GM12878 (cell line): Measurements from ENCODE around the gene SNX8. TPM values are rescaled to one million over a fixed set of nuclear protein-coding genes. Genes with fewer than 3 reads are reported as not detected.

Experiments used
- ATAC-seq: fragments of 200-7000 bp; cut with Tn5 transposase; 3 replicates; pipeline ENCODE4 v1.9.1; 2020; ENCODE audit warnings: mild to moderate bottlenecking, moderate library complexity
- BruUV-seq: library from RNA; stranded (reverse); fragments of 400-500 nt; replicated peaks from 2 replicates; lab custom pipeline; 2021; lab: Mats Ljungman, UMichigan
- CTCF ChIA-PET: fragments of 300-600 bp; sonication (Branson Sonifier 250); formaldehyde crosslinking; extraction: SDS; loops from one replicate; lab custom pipeline; 2021; ENCODE audit warnings: inconsistent platforms; lab: Yijun Ruan, JAX
- POLR2A ChIA-PET: fragments of 350-600 bp; formaldehyde crosslinking; extraction: SDS; loops from one replicate; lab custom pipeline; 2021; ENCODE audit warnings: inconsistent platforms; lab: Charles Lee
- RAD21 ChIA-PET: fragments of 300-600 bp; sonication (Branson Sonifier 250); formaldehyde crosslinking; loops from one replicate; lab custom pipeline; 2023; ENCODE audit warnings: antibody characterized with exemption; ENCODE audit not compliant: unreplicated experiment; lab: Charles Lee
- SMC1A ChIA-PET: fragments of 300-600 bp; sonication (Branson Sonifier 250); formaldehyde crosslinking; loops from one replicate; lab custom pipeline; 2023; ENCODE audit not compliant: unreplicated experiment, uncharacterized antibody; lab: Charles Lee
- DNase-seq: peaks from one replicate; pipeline ENCODE4 v3.0.0-alpha.2; 2011; ENCODE audit warnings: low read depth, low spot score
- FAIRE-seq: peaks from 3 replicates; lab custom pipeline; 2011; peaks lifted over from hg19 to GRCh38; lab: Jason Lieb, UNC
- H2AFZ ChIP-seq: 2 replicates; pipeline ENCODE4 v1.6.0; 2011; ENCODE audit warnings: low read depth, low read length, control low read depth; ENCODE audit not compliant: control insufficient read depth
- H3K27ac ChIP-seq: 2 replicates; pipeline ENCODE4 v1.5.1; 2011; ENCODE audit warnings: control low read depth; ENCODE audit not compliant: control insufficient read depth, insufficient read depth
- H3K27me3 ChIP-seq, 2 experiments: replicated peaks in 1 of 2; 2 replicates each; pipeline versions ENCODE4 v1.6.0 to v1.6.1; 2011; ENCODE audit warnings: low read length in 1 of 2; ENCODE audit not compliant: control insufficient read depth in 2 of 2, insufficient read depth in 2 of 2
- H3K36me3 ChIP-seq, 2 experiments: 2 replicates each; pipeline ENCODE4 v1.5.1; 2011; ENCODE audit warnings: low read length in 1 of 2; ENCODE audit not compliant: control insufficient read depth in 2 of 2, insufficient read depth in 2 of 2
- H3K4me1 ChIP-seq: 2 replicates; pipeline ENCODE4 v1.6.1; 2011; ENCODE audit warnings: mild to moderate bottlenecking, low read length, moderate library complexity, mixed read lengths; ENCODE audit not compliant: control insufficient read depth, insufficient read depth
- H3K4me2 ChIP-seq: 2 replicates; pipeline ENCODE4 v1.6.0; 2011; ENCODE audit warnings: control low read depth; ENCODE audit not compliant: control insufficient read depth, insufficient read depth
- H3K4me3 ChIP-seq: fragments of 200-600 bp; sonication (generic); 2 replicates; pipeline ENCODE4 v1.5.1; 2016
- H3K79me2 ChIP-seq: 2 replicates; pipeline ENCODE4 v1.6.0; 2011; ENCODE audit warnings: low read length; ENCODE audit not compliant: control insufficient read depth, insufficient read depth
- H3K9ac ChIP-seq: 2 replicates; pipeline ENCODE4 v1.8.0; 2011; ENCODE audit warnings: low read length, control low read depth, mixed read lengths; ENCODE audit not compliant: control insufficient read depth, insufficient read depth
- H3K9me3 ChIP-seq: replicated peaks from 3 replicates; pipeline ENCODE4 v1.5.1; 2011; ENCODE audit warnings: mild to moderate bottlenecking, low read length; ENCODE audit not compliant: control insufficient read depth, insufficient read depth
- H4K20me1 ChIP-seq: 2 replicates; pipeline ENCODE4 v1.6.0; 2011; ENCODE audit not compliant: control insufficient read depth, insufficient read depth
- ETV6 ChIP-seq, 2 experiments: fragments of 450-650 bp in 1 of 2; IDR thresholded peaks in 1 of 2; conservative IDR thresholded peaks in 1 of 2; 2 replicates each; pipeline ENCODE4 v1.6.1; 2014; ENCODE audit warnings: antibody characterized with exemption in 1 of 2, borderline replicate concordance in 1 of 2, low read depth in 1 of 2, mild to moderate bottlenecking in 1 of 2, moderate library complexity in 1 of 2
- FOXK2 ChIP-seq: fragments of 450-650 bp; IDR thresholded peaks from 2 replicates; pipeline ENCODE4 v1.6.1; 2017; ENCODE audit warnings: mild to moderate bottlenecking, moderate library complexity
- HCFC1 ChIP-seq: fragments of 150-350 bp; IDR thresholded peaks from 2 replicates; pipeline ENCODE4 v1.6.1; 2014; ENCODE audit warnings: low read length
- JUNB ChIP-seq: IDR thresholded peaks from 2 replicates; pipeline ENCODE4 v1.6.1; 2016; ENCODE audit warnings: antibody characterized with exemption, mild to moderate bottlenecking
- MYB ChIP-seq: fragments of 150-350 bp; IDR thresholded peaks from 2 replicates; pipeline ENCODE4 v1.6.1; 2014; ENCODE audit warnings: mild to moderate bottlenecking, low read depth, low read length, borderline replicate concordance
- RB1 ChIP-seq: fragments of 450-650 bp; formaldehyde crosslinking; IDR thresholded peaks from 2 replicates; pipeline ENCODE4 v1.6.1; 2017; ENCODE audit warnings: mild to moderate bottlenecking, borderline replicate concordance
- SIX5 ChIP-seq: IDR thresholded peaks from 2 replicates; pipeline ENCODE4 v1.6.1; 2011; ENCODE audit warnings: mild to moderate bottlenecking, low read depth, low read length, moderate library complexity; ENCODE audit not compliant: severe bottlenecking
- SMAD1 ChIP-seq: fragments of 450-650 bp; IDR thresholded peaks from 2 replicates; pipeline ENCODE4 v1.6.1; 2018; ENCODE audit warnings: mild to moderate bottlenecking, low read depth; ENCODE audit not compliant: partially characterized antibody
- SMC3 ChIP-seq: IDR thresholded peaks from 2 replicates; pipeline ENCODE4 v1.6.1; 2011; ENCODE audit warnings: low read length, improper control_type of control experiment, borderline replicate concordance
- WGBS: methylation state at CpG from one replicate; pipeline ENCODE4 v1.1.6; 2016; ENCODE audit warnings: low lambda C conversion rate; ENCODE audit not compliant: insufficient replicate concordance, insufficient coverage; ENCODE audit errors: missing lambda C conversion rate; 5-methylcytosine and 5-hydroxymethylcytosine counted together
- in situ Hi-C: fragments of 300-500 bp; cut with MboI; formaldehyde crosslinking; loops from 9 replicates; pipeline ENCODE4 v1.14.3; 2018; ENCODE audit warnings: mixed read lengths
- intact Hi-C: fragments of 100-400 bp; cut with micrococcal nuclease; formaldehyde crosslinking; loops from one replicate; pipeline ENCODE4 v1.14.2; 2022; ENCODE audit not compliant: unreplicated experiment
- polyA plus RNA-seq, 11 experiments: library from polyadenylated mRNA; depleted of rRNA in 4 of 11; unstranded in 6 of 11; stranded (reverse) in 5 of 11; fragments of >200 nt; fragmentation: Nextera tagmentation in 4 of 11; fragmentation: Illumina TruSeq in 1 of 11; extraction: Ambion mirVana in 4 of 11; extraction: Trizol in 1 of 11; gene quantifications; 1 replicate in 1 of 11; 2 replicates in 10 of 11; pipeline versions ENCODE4 v1.2.1 to v1.2.3, GENCODE V29; 2011 to 2016; ENCODE audit warnings: inconsistent platforms in 2 of 11, missing spikeins in 2 of 11, low read depth in 1 of 11
- total RNA-seq, 4 experiments: library from RNA; depleted of rRNA in 3 of 4; stranded (reverse); fragments of >200 nt in 3 of 4; fragmentation: Illumina TruSeq in 1 of 4; extraction: Trizol in 1 of 4; gene quantifications; 2 replicates each; pipeline versions ENCODE4 v1.2.1 to v1.2.3, GENCODE V29; 2013 to 2021
- TF ChIP-seq, protein P1 (sequence below): fragments of 450-650 bp; IDR thresholded peaks from 2 replicates; pipeline ENCODE4 v1.6.1; 2017; ENCODE audit warnings: mild to moderate bottlenecking, low read depth, inconsistent platforms; ENCODE audit not compliant: poor library complexity, severe bottlenecking

SNX8 gene
- total and polyA plus RNA-seq, 10 of the 15 experiments (the other 5 are each of a cell fraction or from before 2014, with no cell fraction given): 6.4 to 210 (median 97.6) TPM

DNA sequence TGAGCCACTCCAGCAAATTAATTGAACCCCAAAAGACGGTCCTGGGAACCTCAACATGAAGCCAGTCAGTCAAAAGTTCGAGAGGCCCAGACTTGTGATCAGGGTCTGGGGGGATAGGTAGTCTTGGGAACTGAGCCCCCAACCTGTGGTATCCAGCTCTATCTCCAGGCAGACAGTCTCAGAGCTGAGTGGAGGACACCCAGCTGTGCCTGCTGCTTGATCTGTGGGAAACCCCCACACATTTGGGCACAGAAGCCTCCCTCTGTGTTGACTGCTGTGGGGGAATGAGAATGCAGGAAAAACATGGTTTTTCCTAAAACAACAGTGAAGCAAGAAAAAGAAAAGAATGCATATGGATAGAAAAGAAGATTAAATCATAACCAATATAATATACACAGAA lies 16.3 kb upstream of the SNX8 start:
- H4K20me1 ChIP-seq: no peaks in the 10 kb centered on the region
- H3K27ac ChIP-seq: no peak overlapping the region
- H3K79me2 ChIP-seq: no peaks in the 10 kb centered on the region
- ChIA-PET SMC1A (interaction anchor here (0.7 to 1.2 kb wide), 2 partner anchors 15 to 109 kb away, joined by 3 read pairs; no protein-coding TSS in a partner anchor), POLR2A (no interaction called here), RAD21 (no interaction called here), CTCF (interaction anchor here (0.7 kb wide), 1 partner anchor 17 kb away, joined by 3 read pairs; no protein-coding TSS in a partner anchor)
- intact Hi-C loops: no loop called here
- no peaks in the 10 kb centered on the region for H3K9me3 ChIP-seq
- ATAC-seq (no peak), DNase-seq (no peak), FAIRE-seq (no peak)
- no peaks in the 10 kb centered on the region for H3K4me1 ChIP-seq
- H2AFZ ChIP-seq: no peak overlapping the region
- H3K4me3 ChIP-seq: no peak overlapping the region
- no peaks in the 10 kb centered on the region for H3K36me3 ChIP-seq
- 14% methylated on average over 2 of the region's 2 CpGs for WGBS
- TF ChIP-seq MYB (no peak), RB1 (no peak), FOXK2 (no peak), JUNB (no peak), SIX5 (no peak), SMAD1 (no peak), HCFC1 (no peak), SMC3 (no peak), ETV6 (conservative IDR thresholded peaks at IDR 0.05 in 1 of 2, IDR thresholded peaks at IDR 0.05 in 1 of 2; ENCODE audit: borderline replicate concordance in 1 of 2, low read depth in 1 of 2) (no peak)
- TF ChIP-seq, protein P1, sequence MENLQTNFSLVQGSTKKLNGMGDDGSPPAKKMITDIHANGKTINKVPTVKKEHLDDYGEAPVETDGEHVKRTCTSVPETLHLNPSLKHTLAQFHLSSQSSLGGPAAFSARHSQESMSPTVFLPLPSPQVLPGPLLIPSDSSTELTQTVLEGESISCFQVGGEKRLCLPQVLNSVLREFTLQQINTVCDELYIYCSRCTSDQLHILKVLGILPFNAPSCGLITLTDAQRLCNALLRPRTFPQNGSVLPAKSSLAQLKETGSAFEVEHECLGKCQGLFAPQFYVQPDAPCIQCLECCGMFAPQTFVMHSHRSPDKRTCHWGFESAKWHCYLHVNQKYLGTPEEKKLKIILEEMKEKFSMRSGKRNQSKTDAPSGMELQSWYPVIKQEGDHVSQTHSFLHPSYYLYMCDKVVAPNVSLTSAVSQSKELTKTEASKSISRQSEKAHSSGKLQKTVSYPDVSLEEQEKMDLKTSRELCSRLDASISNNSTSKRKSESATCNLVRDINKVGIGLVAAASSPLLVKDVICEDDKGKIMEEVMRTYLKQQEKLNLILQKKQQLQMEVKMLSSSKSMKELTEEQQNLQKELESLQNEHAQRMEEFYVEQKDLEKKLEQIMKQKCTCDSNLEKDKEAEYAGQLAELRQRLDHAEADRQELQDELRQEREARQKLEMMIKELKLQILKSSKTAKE: no peak
- H3K27me3 ChIP-seq: no peaks in the 10 kb centered on the region
- H3K4me2 ChIP-seq: no peak overlapping the region
- in situ Hi-C loops: no loop called here
- H3K9ac ChIP-seq: no peak overlapping the region
- no TSS peak for BruUV-seq
